IgD-negative memory B cell (primary cell): ENCODE data around the gene MAN1A1. TPM values are rescaled to one million over a fixed set of nuclear protein-coding genes. Genes with fewer than 3 reads are reported as not detected.

ENCODE experiments used
- H3K27ac Mint-ChIP-seq, 3 donors: one replicate each; pipeline ENCODE4 v1.8.0; 2020 to 2022; ENCODE audit warnings: mild to moderate bottlenecking in 3 of 3, mixed read lengths in 3 of 3, moderate library complexity in 1 of 3
- H3K27me3 Mint-ChIP-seq: one replicate; pipeline ENCODE4 v1.8.0; 2021; ENCODE audit warnings: mixed read lengths
- H3K36me3 Mint-ChIP-seq: one replicate; pipeline ENCODE4 v1.8.0; 2020; ENCODE audit warnings: mild to moderate bottlenecking, mixed read lengths
- H3K4me1 Mint-ChIP-seq, 3 donors: one replicate each; pipeline ENCODE4 v1.8.0; 2020 to 2022; ENCODE audit warnings: mixed read lengths in 3 of 3, mild to moderate bottlenecking in 1 of 3
- H3K4me3 Mint-ChIP-seq, 4 donors: one replicate each; pipeline ENCODE4 v1.8.0; 2020 to 2022; ENCODE audit warnings: mild to moderate bottlenecking in 4 of 4, mixed read lengths in 4 of 4, moderate library complexity in 3 of 4
- H3K9me3 Mint-ChIP-seq, 3 donors: one replicate each; pipeline ENCODE4 v1.8.0; 2020 to 2021; ENCODE audit warnings: mixed read lengths in 3 of 3, mild to moderate bottlenecking in 1 of 3
- polyA plus RNA-seq: library from polyadenylated mRNA; unstranded; fragments of 300-500 nt; fragmentation: Illumina TruSeq; gene quantifications from one replicate; pipeline ENCODE4 v1.2.3, GENCODE V29; 2021

The MAN1A1 gene
- polyA plus RNA-seq, 1 donor from 2014 or later = 16.9 TPM

- no peak overlapping the region for H3K27ac Mint-ChIP-seq
- H3K36me3 Mint-ChIP-seq = peaks cover 3% of the 10 kb centered on the region
- peaks cover 0 to 2% (median 0%) of the 10 kb centered on the region in 3 donors for H3K4me1 Mint-ChIP-seq
- H3K4me3 Mint-ChIP-seq = no peak overlapping the region
- H3K9me3 Mint-ChIP-seq = peaks cover 0 to 2% (median 0%) of the 10 kb centered on the region in 3 donors
- no peaks in the 10 kb centered on the region for H3K27me3 Mint-ChIP-seq
Measured at GRCh38 chr6:119241111-119241465, 108.5 kb downstream of the MAN1A1 start.

- no peak overlapping the region for H3K27ac Mint-ChIP-seq
- no peaks in the 10 kb centered on the region for H3K27me3 Mint-ChIP-seq
- H3K4me3 Mint-ChIP-seq = no peak overlapping the region
- peaks cover 0 to 2% (median 0%) of the 10 kb centered on the region in 3 donors for H3K9me3 Mint-ChIP-seq
- H3K4me1 Mint-ChIP-seq = peaks cover 0 to 2% (median 0%) of the 10 kb centered on the region in 3 donors
- H3K36me3 Mint-ChIP-seq = peaks cover 5% of the 10 kb centered on the region
Measured at GRCh38 chr6:119240257-119241110, 109.1 kb downstream of the MAN1A1 start.

GRCh38 chr6:119237177-119237715 lies 112.3 kb downstream of the MAN1A1 start:
- no peaks in the 10 kb centered on the region for H3K27me3 Mint-ChIP-seq
- no peak overlapping the region for H3K27ac Mint-ChIP-seq

GRCh38 chr6:119234941-119235340 lies 114.6 kb downstream of the MAN1A1 start:
- no peaks in the 10 kb centered on the region for H3K27me3 Mint-ChIP-seq
- H3K36me3 Mint-ChIP-seq = peaks cover 7% of the 10 kb centered on the region
- peaks cover 0 to 2% (median 0%) of the 10 kb centered on the region in 3 donors for H3K4me1 Mint-ChIP-seq
- H3K4me3 Mint-ChIP-seq = no peak overlapping the region
- H3K9me3 Mint-ChIP-seq = peaks cover 0 to 4% (median 0%) of the 10 kb centered on the region in 3 donors
- H3K27ac Mint-ChIP-seq = no peak overlapping the region

More at GRCh38 chr6:119237177-119237715, 112.3 kb downstream of the MAN1A1 start:
- H3K4me1 Mint-ChIP-seq = peaks cover 0 to 2% (median 0%) of the 10 kb centered on the region in 3 donors
- no peak overlapping the region for H3K4me3 Mint-ChIP-seq
- H3K9me3 Mint-ChIP-seq = peaks cover 0 to 4% (median 0%) of the 10 kb centered on the region in 3 donors
- H3K36me3 Mint-ChIP-seq = peaks cover 5% of the 10 kb centered on the region

GRCh38 chr6:119234457-119234856 lies 115.1 kb downstream of the MAN1A1 start:
- H3K27ac Mint-ChIP-seq = no peak overlapping the region
- H3K27me3 Mint-ChIP-seq = no peaks in the 10 kb centered on the region
- peaks cover 0 to 2% (median 0%) of the 10 kb centered on the region in 3 donors for H3K4me1 Mint-ChIP-seq
- H3K36me3 Mint-ChIP-seq = peaks cover 7% of the 10 kb centered on the region
- no peak overlapping the region for H3K4me3 Mint-ChIP-seq
- peaks cover 0 to 4% (median 0%) of the 10 kb centered on the region in 3 donors for H3K9me3 Mint-ChIP-seq

GRCh38 chr6:119233312-119233984 lies 116.1 kb downstream of the MAN1A1 start:
- H3K9me3 Mint-ChIP-seq = peaks cover 0 to 4% (median 0%) of the 10 kb centered on the region in 3 donors
- H3K36me3 Mint-ChIP-seq = peaks cover 7% of the 10 kb centered on the region
- peaks cover 0 to 2% (median 0%) of the 10 kb centered on the region in 3 donors for H3K4me1 Mint-ChIP-seq
- H3K27ac Mint-ChIP-seq = no peak overlapping the region
- no peaks in the 10 kb centered on the region for H3K27me3 Mint-ChIP-seq
- H3K4me3 Mint-ChIP-seq = no peak overlapping the region

- Mint-ChIP-seq H3K4me1 (no peaks in the 10 kb centered on the region), H3K27ac (no peak overlapping the region), H3K4me3 (no peak overlapping the region), H3K36me3 (peaks cover 9% of the 10 kb centered on the region), H3K27me3 (no peaks in the 10 kb centered on the region), H3K9me3 (peaks cover 0 to 4% (median 0%) of the 10 kb centered on the region in 3 donors)
Measured at GRCh38 chr6:119231394-119231793, 118.2 kb downstream of the MAN1A1 start.

- Mint-ChIP-seq H3K9me3 (no peaks in the 10 kb centered on the region), H3K4me1 (no peaks in the 10 kb centered on the region), H3K27ac (no peak overlapping the region), H3K27me3 (no peaks in the 10 kb centered on the region), H3K36me3 (peaks cover 4% of the 10 kb centered on the region), H3K4me3 (no peak overlapping the region)
Measured at GRCh38 chr6:119230160-119230559, 119.4 kb downstream of the MAN1A1 start.

GRCh38 chr6:119227377-119227776 lies 122.2 kb downstream of the MAN1A1 start:
- Mint-ChIP-seq H3K4me3 (no peak overlapping the region), H3K27ac (no peak overlapping the region), H3K4me1 (no peaks in the 10 kb centered on the region), H3K9me3 (peaks cover 0 to 2% (median 0%) of the 10 kb centered on the region in 3 donors), H3K27me3 (no peaks in the 10 kb centered on the region), H3K36me3 (peaks cover 4% of the 10 kb centered on the region)

GRCh38 chr6:119226089-119226488 lies 123.5 kb downstream of the MAN1A1 start:
- Mint-ChIP-seq H3K4me3 (no peak overlapping the region), H3K27ac (peak overlapping the region in 1 of 3 donors; percentile 33), H3K9me3 (peaks cover 0 to 2% (median 0%) of the 10 kb centered on the region in 3 donors), H3K27me3 (no peaks in the 10 kb centered on the region), H3K36me3 (peaks cover 4% of the 10 kb centered on the region), H3K4me1 (no peaks in the 10 kb centered on the region)

GRCh38 chr6:119224095-119224701 lies 125.4 kb downstream of the MAN1A1 start:
- Mint-ChIP-seq H3K4me3 (no peak overlapping the region), H3K4me1 (no peaks in the 10 kb centered on the region), H3K27me3 (no peaks in the 10 kb centered on the region), H3K36me3 (peaks cover 1% of the 10 kb centered on the region), H3K27ac (no peak overlapping the region), H3K9me3 (peaks cover 0 to 2% (median 0%) of the 10 kb centered on the region in 3 donors)

- Mint-ChIP-seq H3K27ac (no peak overlapping the region), H3K4me1 (no peaks in the 10 kb centered on the region), H3K9me3 (peaks cover 0 to 2% (median 0%) of the 10 kb centered on the region in 3 donors), H3K36me3 (peaks cover 2% of the 10 kb centered on the region), H3K4me3 (no peak overlapping the region), H3K27me3 (no peaks in the 10 kb centered on the region)
Measured at GRCh38 chr6:119220452-119220851, 129.1 kb downstream of the MAN1A1 start.

- H3K36me3 Mint-ChIP-seq = peaks cover 2% of the 10 kb centered on the region
- H3K27ac Mint-ChIP-seq = no peak overlapping the region
- no peaks in the 10 kb centered on the region for H3K9me3 Mint-ChIP-seq
Measured at GRCh38 chr6:119218548-119218947, 131.0 kb downstream of the MAN1A1 start.

GRCh38 chr6:119215885-119216590 lies 133.5 kb downstream of the MAN1A1 start:
- Mint-ChIP-seq H3K27me3 (no peaks in the 10 kb centered on the region), H3K36me3 (peaks cover 2% of the 10 kb centered on the region), H3K4me3 (no peak overlapping the region), H3K9me3 (no peaks in the 10 kb centered on the region), H3K4me1 (no peaks in the 10 kb centered on the region), H3K27ac (no peak overlapping the region)

More at GRCh38 chr6:119218548-119218947, 131.0 kb downstream of the MAN1A1 start:
- Mint-ChIP-seq H3K4me1 (no peaks in the 10 kb centered on the region), H3K4me3 (no peak overlapping the region), H3K27me3 (no peaks in the 10 kb centered on the region)
